Activated naive CD4-positive, alpha-beta T cell treated with anti-CD3 and anti-CD28 coated beads, Interleukin-2, amount 10 ng/mL, durations not matched to agents 7 days and 5 days (primary cell): Measurements from ENCODE around the gene WFDC8.

Experiments
- CTCF ChIA-PET: fragments of 350-600 bp; sonication (Branson Sonifier 250); formaldehyde crosslinking; loops from one replicate; lab custom pipeline; 2021; ENCODE audit warnings: antibody characterized with exemption; lab: Charles Lee
- DNase-seq: peaks from one replicate; pipeline ENCODE4 v3.0.0-alpha.2; 2020
- H3K27ac Mint-ChIP-seq: one replicate; pipeline ENCODE4 v1.8.0; 2021; ENCODE audit warnings: mild to moderate bottlenecking, moderate library complexity, mixed read lengths
- H3K27me3 Mint-ChIP-seq: one replicate; pipeline ENCODE4 v1.8.0; 2021; ENCODE audit warnings: mild to moderate bottlenecking, mixed read lengths
- H3K36me3 Mint-ChIP-seq: one replicate; pipeline ENCODE4 v1.8.0; 2021; ENCODE audit warnings: mixed read lengths
- H3K4me1 Mint-ChIP-seq: one replicate; pipeline ENCODE4 v1.8.0; 2021; ENCODE audit warnings: mixed read lengths
- H3K4me3 Mint-ChIP-seq: one replicate; pipeline ENCODE4 v1.8.0; 2021; ENCODE audit warnings: mild to moderate bottlenecking, moderate library complexity, mixed read lengths
- H3K9me3 Mint-ChIP-seq: one replicate; pipeline ENCODE4 v1.8.0; 2021; ENCODE audit warnings: mixed read lengths

The WFDC8 gene

DNA sequence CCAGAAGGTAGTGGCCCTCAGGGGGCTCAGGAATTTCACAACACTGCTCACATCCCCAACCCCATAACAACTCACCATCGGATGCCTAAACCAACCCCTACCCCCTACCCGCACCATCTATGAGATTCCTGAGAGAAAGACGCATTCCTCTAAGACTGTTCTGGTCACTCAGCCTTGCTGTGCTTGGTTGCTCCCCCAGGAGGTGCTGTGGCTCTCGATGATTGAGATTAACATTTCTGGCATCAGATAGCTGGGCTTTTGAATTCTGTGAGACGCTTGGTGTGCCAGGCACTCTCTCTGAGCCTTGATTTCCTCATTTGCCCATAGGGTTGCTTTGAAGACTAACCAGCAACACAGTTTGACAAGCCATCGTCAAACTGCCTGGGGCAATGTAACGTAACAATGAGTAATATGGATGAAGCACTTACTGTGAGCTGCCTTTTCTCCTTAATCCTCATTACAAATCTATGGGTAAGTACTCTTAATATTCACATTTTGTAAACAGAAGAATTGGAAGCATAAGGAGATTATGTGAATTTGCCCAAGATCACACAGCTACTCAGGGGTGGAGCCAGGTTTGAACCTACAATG is 40.8 kb downstream of the WFDC8 start:
- no peak for DNase-seq
- Mint-ChIP-seq H3K4me1 (no peaks in the 10 kb centered on the region), H3K9me3 (no peaks in the 10 kb centered on the region), H3K27ac (no peak overlapping the region), H3K36me3 (no peaks in the 10 kb centered on the region), H3K27me3 (peaks cover 34% of the 10 kb centered on the region), H3K4me3 (no peak overlapping the region)
- CTCF ChIA-PET, result no interaction called here

GRCh38 chr20:45527294-45527693 is 51.8 kb downstream of the WFDC8 start:
- H3K4me1 Mint-ChIP-seq, result no peaks in the 10 kb centered on the region
- no peaks in the 10 kb centered on the region for H3K9me3 Mint-ChIP-seq
- no peaks in the 10 kb centered on the region for H3K36me3 Mint-ChIP-seq
- no peak overlapping the region for H3K27ac Mint-ChIP-seq
- no peak for DNase-seq
- peaks cover 23% of the 10 kb centered on the region for H3K27me3 Mint-ChIP-seq
- H3K4me3 Mint-ChIP-seq, result no peak overlapping the region
- CTCF ChIA-PET, result interaction anchor here (1.7 kb wide), 1 partner anchor 243 kb away, joined by 6 read pairs; no protein-coding TSS in a partner anchor

- H3K4me1 Mint-ChIP-seq, result no peaks in the 10 kb centered on the region
- DNase-seq, result no peak
- H3K27ac Mint-ChIP-seq, result no peak overlapping the region
- no peaks in the 10 kb centered on the region for H3K36me3 Mint-ChIP-seq
- CTCF ChIA-PET, result no interaction called here
- no peaks in the 10 kb centered on the region for H3K9me3 Mint-ChIP-seq
- peaks cover 23% of the 10 kb centered on the region for H3K27me3 Mint-ChIP-seq
- H3K4me3 Mint-ChIP-seq, result no peak overlapping the region
Observed at GRCh38 chr20:45523821-45524220, 55.3 kb downstream of the WFDC8 start.

GRCh38 chr20:45518282-45518681 is 60.8 kb downstream of the WFDC8 start:
- CTCF ChIA-PET, result no interaction called here
- DNase-seq, result no peak
- Mint-ChIP-seq H3K27me3 (peaks cover 3% of the 10 kb centered on the region), H3K9me3 (no peaks in the 10 kb centered on the region), H3K36me3 (no peaks in the 10 kb centered on the region), H3K4me1 (no peaks in the 10 kb centered on the region), H3K27ac (no peak overlapping the region), H3K4me3 (no peak overlapping the region)

GRCh38 chr20:45515147-45515913 is 63.8 kb downstream of the WFDC8 start, which contains the start of gene SPINT3:
TSS of gene SPINT3 (minus strand) at chr20:45515622. CDS start at chr20:45515608, 14 bp downstream.
- H3K27ac Mint-ChIP-seq, result no peak within 1 kb of the TSS
- no peaks in the 10 kb centered on the region for H3K4me1 Mint-ChIP-seq
- CTCF ChIA-PET, result interaction anchor here (0.5 kb wide), 1 partner anchor 16 kb away, joined by 3 read pairs; no protein-coding TSS in a partner anchor
- no peaks in the 10 kb centered on the region for H3K9me3 Mint-ChIP-seq
- no peak for DNase-seq
- peaks cover 7% of the 10 kb centered on the region for H3K27me3 Mint-ChIP-seq
- no peaks in the 10 kb centered on the region for H3K36me3 Mint-ChIP-seq
- H3K4me3 Mint-ChIP-seq, result no peak within 1 kb of the TSS

- CTCF ChIA-PET, result interaction anchor here (1.5 kb wide), 1 partner anchor 261 kb away, joined by 3 read pairs; no protein-coding TSS in a partner anchor
- no peaks in the 10 kb centered on the region for H3K36me3 Mint-ChIP-seq
- no peak overlapping the region for H3K27ac Mint-ChIP-seq
- DNase-seq, result no peak
- peaks cover 21% of the 10 kb centered on the region for H3K27me3 Mint-ChIP-seq
- peaks cover 3% of the 10 kb centered on the region for H3K4me1 Mint-ChIP-seq
- no peak overlapping the region for H3K4me3 Mint-ChIP-seq
- H3K9me3 Mint-ChIP-seq, result no peaks in the 10 kb centered on the region
Observed at GRCh38 chr20:45510242-45510862, 68.7 kb downstream of the WFDC8 start.

DNA sequence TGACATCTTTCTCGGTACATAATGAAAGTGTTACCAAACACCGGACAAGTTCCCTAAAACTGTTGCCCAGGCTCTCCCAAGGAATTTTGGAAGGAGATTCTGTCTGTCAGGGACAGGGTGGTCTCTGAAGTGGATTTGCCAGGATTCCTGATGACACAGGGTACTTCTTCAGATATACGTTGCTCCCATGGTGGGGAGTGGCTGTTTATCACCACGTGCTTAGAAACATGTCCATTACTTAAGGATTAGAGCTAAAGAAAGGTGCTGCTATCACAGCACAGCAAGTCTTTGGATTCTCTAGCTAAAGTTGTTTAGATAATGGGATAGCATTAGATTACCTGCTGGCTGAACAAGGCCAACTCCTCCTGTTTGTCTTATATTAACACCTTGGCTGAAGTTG is 70.0 kb downstream of the WFDC8 start:
- CTCF ChIA-PET, result no interaction called here
- no peak overlapping the region for H3K27ac Mint-ChIP-seq
- H3K9me3 Mint-ChIP-seq, result no peaks in the 10 kb centered on the region
- no peak overlapping the region for H3K4me3 Mint-ChIP-seq
- H3K4me1 Mint-ChIP-seq, result peaks cover 3% of the 10 kb centered on the region
- H3K27me3 Mint-ChIP-seq, result peaks cover 19% of the 10 kb centered on the region
- DNase-seq, result no peak
- H3K36me3 Mint-ChIP-seq, result no peaks in the 10 kb centered on the region

GRCh38 chr20:45508068-45508886 is 70.8 kb downstream of the WFDC8 start:
- H3K4me3 Mint-ChIP-seq, result no peak overlapping the region
- H3K27me3 Mint-ChIP-seq, result peaks cover 19% of the 10 kb centered on the region
- H3K36me3 Mint-ChIP-seq, result no peaks in the 10 kb centered on the region
- CTCF ChIA-PET, result no interaction called here
- H3K4me1 Mint-ChIP-seq, result peaks cover 3% of the 10 kb centered on the region
- no peaks in the 10 kb centered on the region for H3K9me3 Mint-ChIP-seq
- no peak for DNase-seq
- no peak overlapping the region for H3K27ac Mint-ChIP-seq

GRCh38 chr20:45507011-45507820 is 71.9 kb downstream of the WFDC8 start:
- no peak for DNase-seq
- Mint-ChIP-seq H3K4me3 (no peak overlapping the region), H3K4me1 (peaks cover 3% of the 10 kb centered on the region), H3K9me3 (no peaks in the 10 kb centered on the region), H3K27ac (no peak overlapping the region), H3K27me3 (peaks cover 27% of the 10 kb centered on the region), H3K36me3 (no peaks in the 10 kb centered on the region)
- CTCF ChIA-PET, result no interaction called here

DNA sequence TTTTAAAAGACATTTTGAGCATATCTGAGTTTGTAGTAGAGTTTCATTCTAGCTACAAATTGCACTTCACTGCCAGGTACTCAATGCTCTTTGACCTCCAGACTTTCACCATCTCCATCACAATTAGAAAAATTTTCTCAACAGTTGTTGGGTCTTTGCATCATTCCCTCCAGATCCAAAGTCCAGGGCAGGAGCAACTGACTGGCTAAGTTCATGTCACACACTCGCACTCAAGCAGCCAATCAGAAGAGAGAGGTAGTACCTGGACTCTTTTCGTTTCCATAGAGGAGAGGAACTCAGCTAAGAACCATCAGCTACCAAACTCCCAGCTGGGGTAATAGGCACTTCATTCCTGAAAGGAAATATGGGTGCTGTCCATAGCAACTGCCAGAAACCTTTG is 72.7 kb downstream of the WFDC8 start:
- CTCF ChIA-PET, result no interaction called here
- no peak overlapping the region for H3K4me3 Mint-ChIP-seq

DNA sequence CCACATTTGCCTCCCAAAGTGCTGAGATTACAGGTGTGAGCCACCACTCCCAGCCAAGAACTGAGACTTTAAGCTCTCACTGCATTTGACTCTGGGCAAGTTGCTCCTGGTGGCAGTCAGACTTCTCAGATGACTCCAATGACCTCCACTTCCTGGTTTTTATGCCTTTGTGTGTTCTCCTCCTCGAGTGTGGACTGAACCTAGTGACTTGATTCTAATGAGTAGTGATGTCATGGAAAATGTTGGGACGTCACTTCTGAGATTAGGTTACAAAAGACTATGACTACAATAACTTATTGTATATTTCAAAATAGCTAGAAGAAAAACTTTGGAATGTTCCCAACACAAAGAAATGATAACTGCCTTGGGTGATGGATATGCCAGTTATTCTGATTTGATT is 75.7 kb downstream of the WFDC8 start:
- Mint-ChIP-seq H3K36me3 (no peaks in the 10 kb centered on the region), H3K4me1 (peaks cover 3% of the 10 kb centered on the region), H3K27me3 (peaks cover 38% of the 10 kb centered on the region), H3K9me3 (no peaks in the 10 kb centered on the region), H3K27ac (no peak overlapping the region), H3K4me3 (no peak overlapping the region)
- CTCF ChIA-PET, result no interaction called here
- DNase-seq, result no peak

More for the DNA sequence above, 72.7 kb downstream of the WFDC8 start:
- Mint-ChIP-seq H3K9me3 (no peaks in the 10 kb centered on the region), H3K36me3 (no peaks in the 10 kb centered on the region), H3K27me3 (peaks cover 29% of the 10 kb centered on the region), H3K27ac (no peak overlapping the region), H3K4me1 (peaks cover 3% of the 10 kb centered on the region)
- DNase-seq, result no peak

- Mint-ChIP-seq H3K4me3 (no peak overlapping the region), H3K4me1 (peaks cover 3% of the 10 kb centered on the region), H3K27ac (no peak overlapping the region), H3K27me3 (peaks cover 34% of the 10 kb centered on the region), H3K36me3 (no peaks in the 10 kb centered on the region), H3K9me3 (no peaks in the 10 kb centered on the region)
- CTCF ChIA-PET, result interaction anchor here (0.9 kb wide), 1 partner anchor 269 kb away, joined by 4 read pairs; no protein-coding TSS in a partner anchor
- no peak for DNase-seq
Observed at GRCh38 chr20:45502561-45502960, 76.5 kb downstream of the WFDC8 start.
